NOMO-1 treated with dmso at 0.1 percent for 144 hours (cell line): ENCODE results near the gene HIBADH.
"Not testable (repeated sequence)": the region's sequence is repeated elsewhere in the genome, so short reads cannot be mapped to it uniquely, and the experiment has no call there.

Experiments
- DNase-seq: peaks from one replicate; lab custom pipeline; 2025; ENCODE audit not compliant: unreplicated experiment; lab: John Stamatoyannopoulos, UW

HIBADH gene

DNA sequence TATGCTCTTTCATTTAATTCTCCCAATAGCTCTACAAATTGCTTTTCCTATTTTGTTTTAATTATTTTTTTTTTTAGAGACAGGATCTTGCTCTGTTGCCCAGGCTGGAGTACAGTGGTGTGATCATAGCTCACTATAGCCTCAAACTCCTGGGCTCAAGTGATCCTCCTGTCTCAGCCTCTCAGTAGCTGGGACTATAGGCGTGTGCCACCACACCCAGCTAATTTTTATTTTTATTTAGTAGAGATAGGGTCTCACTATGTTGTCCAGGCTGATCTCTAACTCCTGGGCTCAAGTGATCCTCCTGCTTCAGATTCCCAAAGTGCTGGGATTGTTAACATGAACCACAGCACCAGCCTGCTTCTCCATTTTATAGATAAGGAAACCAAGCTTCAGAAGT, 151.3 kb downstream of the HIBADH start:
- DNase-seq = not testable (repeated sequence)

DNA sequence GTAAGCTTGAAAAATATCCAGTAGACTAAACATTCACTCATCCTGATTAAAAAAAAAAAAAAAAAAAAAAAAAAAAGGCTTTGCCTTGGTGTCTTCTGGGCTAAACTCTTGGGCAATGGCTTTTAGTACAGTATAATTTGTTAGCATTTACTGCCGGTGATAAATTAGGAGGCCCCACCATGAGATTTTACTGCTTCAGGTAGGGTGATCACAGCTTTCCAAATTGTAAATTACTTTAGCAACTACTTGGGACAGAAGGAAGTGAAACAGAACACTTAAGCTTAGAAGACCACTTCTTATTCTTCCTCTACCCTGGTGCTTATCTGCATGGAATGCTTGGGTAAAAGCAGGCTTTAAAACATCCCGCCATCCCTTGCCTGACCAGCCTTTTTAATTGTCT, 152.1 kb downstream of the HIBADH start:
- DNase-seq = peak; percentile 34

DNA sequence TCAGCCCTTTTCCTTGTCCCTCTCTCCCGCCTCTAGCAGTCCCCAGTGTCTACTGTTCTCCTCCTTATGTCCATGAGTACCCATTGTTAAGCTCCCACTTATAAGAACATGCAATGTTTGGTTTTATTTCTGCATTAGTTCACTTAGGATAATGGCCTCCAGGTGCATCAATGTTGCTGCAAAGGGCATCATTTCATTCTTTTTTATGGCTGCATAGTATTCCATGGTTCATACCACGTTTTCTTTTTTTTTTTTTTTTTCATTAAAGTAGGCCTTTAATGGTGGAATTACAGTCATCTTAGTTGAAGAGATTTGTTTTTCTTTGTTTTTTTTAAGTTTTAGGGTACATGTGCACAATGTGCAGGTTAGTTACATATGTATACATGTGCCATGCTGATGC, 160.8 kb downstream of the HIBADH start:
- DNase-seq = not testable (repeated sequence)

DNA sequence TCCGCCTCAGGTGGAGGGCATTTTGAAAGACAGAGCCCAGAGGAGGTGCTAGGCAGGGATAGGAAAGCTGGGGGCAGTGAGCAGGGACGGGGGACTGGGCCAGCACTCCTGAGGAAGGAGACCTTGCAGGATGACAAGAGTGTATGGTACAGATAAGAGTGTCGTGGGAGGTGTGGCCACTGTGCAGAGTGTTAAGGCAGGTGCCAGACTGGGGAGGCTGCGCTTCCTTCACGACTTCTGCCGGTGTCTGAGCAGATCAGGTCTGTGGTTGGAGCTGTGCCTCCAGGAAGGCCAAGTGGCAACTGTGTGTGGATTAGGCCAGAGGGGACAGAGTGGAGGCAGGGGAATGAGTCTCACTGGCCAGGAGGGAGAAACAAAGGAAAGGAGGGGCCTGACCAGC, 161.7 kb downstream of the HIBADH start:
- no peak for DNase-seq

DNA sequence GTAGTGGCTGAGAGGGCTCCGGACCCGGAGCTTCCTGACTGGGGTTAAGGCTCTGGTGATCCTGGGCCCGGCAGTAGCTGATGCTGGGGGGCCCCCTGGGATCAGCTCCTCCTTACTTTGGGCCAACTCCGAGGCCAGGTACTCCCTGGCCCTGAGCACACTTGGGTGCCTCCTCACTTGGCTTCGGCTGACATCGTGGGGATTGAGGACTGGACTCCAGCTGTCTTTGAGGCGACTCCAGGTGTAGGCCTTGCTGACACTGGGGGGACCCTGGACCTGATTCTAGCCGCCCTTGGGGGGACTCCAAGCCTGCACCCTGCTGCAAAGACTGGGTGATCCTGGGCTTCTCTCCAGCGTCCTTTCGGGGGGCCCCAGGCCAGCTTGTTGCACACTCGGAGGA, 170.5 kb downstream of the HIBADH start:
- DNase-seq = no peak

DNA sequence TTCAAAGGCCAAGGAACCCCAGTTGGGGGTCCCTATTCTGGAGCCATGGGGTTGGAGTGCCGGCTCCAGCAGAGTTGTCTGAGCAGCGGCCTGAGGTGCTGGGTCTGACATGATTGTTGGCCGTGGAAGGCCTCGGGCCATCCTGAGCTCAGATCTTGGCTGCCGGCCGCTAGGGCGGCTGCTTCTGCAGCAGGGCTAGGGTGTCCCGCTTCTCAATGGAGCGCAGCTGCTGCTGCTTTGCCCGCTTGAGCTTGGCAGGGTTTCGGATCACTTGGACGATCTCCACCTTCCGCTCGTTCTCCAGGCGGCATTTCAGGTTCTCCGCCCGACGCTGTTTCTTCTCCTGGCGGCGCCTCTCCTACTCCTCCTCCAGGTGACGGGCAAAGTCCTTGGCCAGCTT, 171.1 kb downstream of the HIBADH start:
- DNase-seq = no peak

DNA sequence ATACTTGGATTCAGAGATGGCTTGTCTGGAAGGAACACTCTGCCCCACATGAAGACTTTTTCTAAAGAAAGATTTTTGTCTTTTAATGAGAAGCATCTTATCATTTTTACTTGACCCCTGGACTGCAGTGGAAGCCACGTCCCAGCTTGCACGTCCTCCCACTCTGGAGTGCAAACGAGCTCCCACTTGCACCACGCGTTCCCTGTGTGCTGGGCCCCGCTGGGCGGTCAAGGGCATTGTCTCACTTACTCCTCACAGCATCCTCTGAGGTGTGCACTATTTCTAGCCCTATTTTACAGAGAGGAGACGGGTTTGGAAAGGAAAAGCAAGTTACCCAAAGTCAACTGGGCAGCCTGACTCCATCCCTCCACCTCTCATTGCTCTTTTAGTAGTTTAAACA, 175.2 kb downstream of the HIBADH start:
- DNase-seq = no peak

DNA sequence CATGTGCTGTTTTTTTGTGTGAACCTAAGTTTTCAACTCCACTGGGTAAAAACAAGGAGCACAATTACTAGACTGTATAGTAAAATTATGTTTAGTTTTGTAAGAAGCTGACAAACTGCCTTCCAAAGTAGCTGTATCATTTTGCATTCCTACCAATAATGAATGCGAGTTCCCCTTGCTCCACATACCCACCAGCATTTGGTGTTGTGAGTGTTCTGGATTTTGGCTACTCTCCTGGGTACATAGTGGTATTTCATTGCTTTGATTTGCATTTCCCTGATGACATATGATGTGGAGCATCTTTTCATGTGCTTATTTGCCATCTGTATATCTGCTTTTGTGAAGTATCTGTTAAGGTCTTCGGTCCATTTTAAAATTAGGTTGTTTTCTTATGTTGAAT, 178.2 kb downstream of the HIBADH start:
- DNase-seq = no peak

DNA sequence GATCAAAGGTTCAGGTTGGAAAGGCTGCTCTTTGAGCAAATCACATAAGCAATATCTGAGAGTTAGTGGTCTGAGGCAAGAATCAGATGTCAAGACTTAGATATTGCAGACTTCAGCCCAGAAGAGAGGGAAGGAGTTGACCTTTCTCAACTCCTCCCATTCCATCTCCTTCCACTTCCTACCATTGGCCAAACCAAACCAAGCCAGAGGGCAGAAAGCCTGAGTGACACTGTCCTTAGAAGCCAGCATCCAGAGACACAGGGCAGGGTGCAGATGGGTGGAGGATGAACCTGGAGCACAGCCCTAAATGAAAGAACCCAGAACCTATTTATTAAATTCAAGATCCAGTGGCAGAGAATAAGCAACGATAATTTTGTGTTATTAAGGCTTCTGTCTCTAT, 180.5 kb downstream of the HIBADH start:
- no peak for DNase-seq

DNA sequence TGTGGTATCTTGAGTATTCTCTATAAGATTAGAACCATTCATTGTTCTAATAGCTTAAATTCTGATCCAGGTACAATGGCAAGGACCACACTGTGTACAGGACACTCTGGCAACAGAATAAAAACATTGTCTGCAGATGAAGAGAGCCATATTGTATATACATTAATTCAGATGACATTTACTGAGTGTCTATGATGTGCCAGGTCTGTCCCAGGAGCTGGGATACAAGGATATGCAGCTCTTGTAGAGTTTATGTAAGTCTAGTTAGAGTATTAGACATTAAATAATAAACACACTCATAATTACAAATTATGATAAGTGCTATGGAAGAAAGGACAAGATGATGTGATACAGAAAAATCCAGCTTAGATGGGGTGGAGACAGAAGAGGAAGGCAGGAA, 184.1 kb downstream of the HIBADH start:
- no peak for DNase-seq

DNA sequence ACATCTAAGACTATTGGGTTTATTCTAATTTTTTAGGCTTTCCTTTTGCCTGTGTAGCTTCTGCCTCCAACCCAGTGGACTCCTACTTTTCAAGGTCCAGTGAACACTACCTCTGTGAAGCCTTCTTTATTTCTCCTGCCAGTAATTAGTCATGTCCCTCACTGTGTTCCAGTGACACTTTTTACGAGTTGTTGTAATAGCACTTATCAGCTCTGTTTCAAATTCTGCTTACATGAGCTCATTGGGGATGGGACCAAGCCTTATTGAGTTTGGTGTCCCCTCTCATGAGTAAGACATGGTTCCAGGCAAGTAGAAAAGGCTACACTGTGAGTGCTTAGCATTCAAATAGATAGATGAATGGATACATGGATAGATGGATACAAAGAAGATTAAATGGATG, 184.6 kb downstream of the HIBADH start:
- DNase-seq = no peak

DNA sequence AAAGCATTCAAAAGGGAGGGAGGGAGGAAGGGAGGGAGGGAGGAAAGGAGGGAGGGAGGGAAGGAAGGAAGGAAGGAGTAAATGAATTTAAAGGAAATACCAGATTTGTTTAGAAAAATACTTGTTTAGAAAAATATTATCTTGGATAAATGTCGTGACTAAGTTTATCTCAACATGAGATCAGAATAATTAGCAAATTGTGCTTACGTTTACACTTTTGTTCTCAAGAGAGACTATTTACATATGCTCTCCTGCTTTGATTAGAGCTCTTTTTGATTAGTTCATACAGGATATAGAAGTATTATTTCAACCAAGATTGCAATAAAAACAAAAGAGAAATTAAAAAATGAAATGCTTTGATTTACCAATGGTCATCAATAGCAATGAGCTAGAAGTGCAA, 186.2 kb downstream of the HIBADH start:
- DNase-seq = no peak
